Ascending aorta (tissue), 2 donors: Measurements from ENCODE around the gene ATP11B. TPM values are rescaled to one million over a fixed set of nuclear protein-coding genes. Genes with fewer than 3 reads are reported as not detected.

Experiments used
- DNase-seq, 2 donors: peaks; one replicate each; pipeline ENCODE4 v3.0.0-alpha.2; 2019; ENCODE audit warnings: low spot score in 2 of 2
- H3K27ac ChIP-seq, 2 donors: fragments of 200-600 bp; sonication (generic); one replicate each; pipeline ENCODE4 v1.5.1; 2016 to 2017; ENCODE audit warnings: mild to moderate bottlenecking in 1 of 2
- H3K27me3 ChIP-seq: fragments of 200-600 bp; sonication (generic); one replicate; pipeline ENCODE4 v1.5.1; 2017
- H3K36me3 ChIP-seq, 2 donors: fragments of 200-600 bp; sonication (generic); one replicate each; pipeline ENCODE4 v1.5.1; 2016
- H3K4me1 ChIP-seq, 2 donors: fragments of 200-600 bp; sonication (generic); one replicate each; pipeline ENCODE4 v1.5.1; 2016 to 2017; ENCODE audit warnings: mild to moderate bottlenecking in 1 of 2
- H3K4me3 ChIP-seq, 2 donors: fragments of 200-600 bp; sonication (generic); one replicate each; pipeline ENCODE4 v1.5.1; 2016 to 2017; ENCODE audit warnings: mild to moderate bottlenecking in 1 of 2
- H3K9me3 ChIP-seq, 2 donors: fragments of 200-600 bp; sonication (generic); one replicate each; pipeline ENCODE4 v1.5.1; 2016
- CTCF ChIP-seq, 3 experiments: fragments of 200-600 bp in 2 of 3; fragments of 450-650 bp in 1 of 3; sonication (generic) in 2 of 3; IDR thresholded peaks; one replicate each; pipeline ENCODE4 v1.5.1; 2016 to 2019; ENCODE audit warnings: antibody characterized with exemption in 3 of 3, mild to moderate bottlenecking in 1 of 3, moderate library complexity in 1 of 3
- intact Hi-C: fragments of 100-400 bp; cut with DNase I; formaldehyde crosslinking; loops from one replicate; pipeline ENCODE4 v1.15.1; 2023
- total RNA-seq: library from RNA; depleted of rRNA; stranded (reverse); fragments of >200 nt; gene quantifications from one replicate; pipeline ENCODE4 v1.1.0, GENCODE V29; 2016

ATP11B gene
- total RNA-seq, 1 donor from 2014 or later: 117 TPM

GRCh38 chr3:182913889-182914288, 120.6 kb downstream of the ATP11B start:
- Histone ChIP-seq H3K27me3 (no peaks in the 10 kb centered on the region), H3K4me3 (no peak overlapping the region), H3K27ac (no peak overlapping the region), H3K9me3 (no peaks in the 10 kb centered on the region), H3K4me1 (no peaks in the 10 kb centered on the region), H3K36me3 (peaks cover 3 to 15% of the 10 kb centered on the region in 2 donors)
- intact Hi-C loops: no loop called here
- no peak for DNase-seq
- no peak for TF ChIP-seq CTCF (IDR thresholded peaks at IDR 0.05)

GRCh38 chr3:182914341-182914740, 121.0 kb downstream of the ATP11B start:
- TF ChIP-seq CTCF (IDR thresholded peaks at IDR 0.05): no peak
- no peaks in the 10 kb centered on the region for H3K4me1 ChIP-seq
- intact Hi-C loops: no loop called here
- no peaks in the 10 kb centered on the region for H3K9me3 ChIP-seq
- no peaks in the 10 kb centered on the region for H3K27me3 ChIP-seq
- H3K27ac ChIP-seq: no peak overlapping the region
- DNase-seq: no peak
- peaks cover 3 to 15% of the 10 kb centered on the region in 2 donors for H3K36me3 ChIP-seq
- no peak overlapping the region for H3K4me3 ChIP-seq

GRCh38 chr3:182917134-182917533, 123.8 kb downstream of the ATP11B start:
- H3K9me3 ChIP-seq: no peaks in the 10 kb centered on the region
- intact Hi-C loops: no loop called here
- no peaks in the 10 kb centered on the region for H3K4me1 ChIP-seq
- H3K36me3 ChIP-seq: peaks cover 3 to 9% of the 10 kb centered on the region in 2 donors
- no peaks in the 10 kb centered on the region for H3K27me3 ChIP-seq
- H3K4me3 ChIP-seq: no peak overlapping the region
- no peak for TF ChIP-seq CTCF (IDR thresholded peaks at IDR 0.05)
- H3K27ac ChIP-seq: no peak overlapping the region
- no peak for DNase-seq

- intact Hi-C loops: no loop called here
- DNase-seq: no peak
- Histone ChIP-seq H3K27ac (no peak overlapping the region), H3K27me3 (no peaks in the 10 kb centered on the region), H3K4me3 (no peak overlapping the region), H3K9me3 (no peaks in the 10 kb centered on the region), H3K4me1 (no peaks in the 10 kb centered on the region), H3K36me3 (no peaks in the 10 kb centered on the region)
- TF ChIP-seq CTCF (IDR thresholded peaks at IDR 0.05): no peak
These were observed 126.6 kb downstream of the ATP11B start for GRCh38 chr3:182919866-182920357.

GRCh38 chr3:182920515-182921084, 127.3 kb downstream of the ATP11B start:
- Histone ChIP-seq H3K4me3 (no peak overlapping the region), H3K4me1 (no peaks in the 10 kb centered on the region), H3K9me3 (no peaks in the 10 kb centered on the region), H3K36me3 (no peaks in the 10 kb centered on the region), H3K27ac (peak overlapping the region in 1 of 2 donors; percentile 40), H3K27me3 (no peaks in the 10 kb centered on the region)
- intact Hi-C loops: no loop called here
- DNase-seq: no peak
- TF ChIP-seq CTCF (IDR thresholded peaks at IDR 0.05): no peak
